HG02973 (cell line): Measurements from ENCODE around the gene MCM6.
"Not testable (repeated sequence)": the region's sequence is repeated elsewhere in the genome, so short reads cannot be mapped to it uniquely, and the experiment has no call there.

Source experiments
- ATAC-seq: cut with Tn5 transposase; IDR thresholded peaks from one replicate; pipeline ENCODE4 v1.9.1; 2021; ENCODE audit warnings: moderate library complexity; ENCODE audit not compliant: unreplicated experiment

Gene MCM6

DNA sequence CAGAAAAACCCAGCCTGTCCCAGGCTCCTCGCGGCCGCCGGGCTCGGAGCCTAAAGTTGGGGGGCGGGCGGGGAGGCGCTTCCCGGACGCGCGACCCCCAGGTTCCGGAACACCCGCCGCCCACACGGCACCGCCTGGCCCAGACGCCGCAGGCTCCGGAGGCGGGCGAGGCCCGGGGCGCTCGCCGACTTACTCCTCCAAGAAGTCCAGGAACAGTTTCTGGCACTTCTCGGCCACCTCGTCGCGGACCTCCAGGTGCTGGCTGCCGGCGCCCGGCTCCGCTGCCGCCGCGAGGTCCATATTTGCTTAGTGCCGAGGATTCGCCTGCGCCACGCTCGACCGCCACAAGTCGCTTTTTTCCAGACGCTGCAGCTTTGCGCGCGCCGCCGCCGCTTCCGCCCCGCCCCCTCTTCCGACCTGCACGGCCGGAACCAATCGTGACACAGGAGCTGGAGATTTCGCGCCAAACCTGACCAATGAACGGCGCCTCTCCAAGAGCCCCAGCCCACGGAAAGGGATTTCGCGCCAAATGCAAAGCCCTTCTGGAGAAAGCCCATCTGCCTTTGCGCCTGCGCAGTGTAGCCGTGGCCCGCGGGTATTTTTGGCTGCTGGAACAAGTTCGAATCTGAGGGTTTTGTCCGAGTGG lies at the start of gene MCM6:
TSS of gene MCM6 (minus strand) at position 378 of the 646 bp plus-strand sequence. CDS start at position 300, 78 bp downstream.
- ATAC-seq, result peak; percentile 91

DNA sequence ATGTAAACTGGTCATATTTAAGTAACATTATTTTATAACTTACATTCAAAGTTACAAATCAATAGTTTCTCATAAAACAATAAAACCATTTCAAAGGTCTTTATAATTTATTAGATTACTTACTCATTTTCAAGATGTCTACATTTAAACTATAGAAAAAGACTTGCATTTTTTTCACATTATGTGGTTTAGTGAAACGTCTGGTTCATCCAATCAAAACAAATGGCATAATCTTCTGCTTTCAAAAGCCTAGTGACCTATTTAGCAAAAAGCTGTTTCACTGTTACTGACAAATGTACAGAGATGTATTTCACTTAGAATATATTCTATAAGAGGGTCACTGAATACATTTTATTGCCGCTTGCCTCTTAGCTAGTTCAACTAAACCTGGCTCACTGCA lies 49.3 kb upstream of the MCM6 start:
- no peak for ATAC-seq

DNA sequence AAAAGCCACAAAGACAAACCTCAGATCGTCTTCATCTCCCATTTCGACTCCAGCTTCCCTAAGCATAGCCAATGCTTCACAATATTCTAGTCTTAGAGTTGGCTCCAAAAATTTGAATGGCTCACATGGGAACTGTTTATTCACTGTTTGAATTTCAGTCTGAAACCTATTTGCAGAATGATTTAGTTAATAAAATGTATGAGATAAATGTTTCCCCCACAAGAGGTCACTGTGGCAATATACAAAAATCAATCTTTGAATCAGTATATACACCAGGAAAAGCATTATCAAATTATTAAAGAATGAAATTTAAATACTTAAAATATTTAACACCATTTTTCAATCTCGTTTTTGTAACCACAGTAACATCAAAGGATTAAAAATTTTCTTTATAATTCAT lies 40.0 kb upstream of the MCM6 start:
- ATAC-seq, result no peak

DNA sequence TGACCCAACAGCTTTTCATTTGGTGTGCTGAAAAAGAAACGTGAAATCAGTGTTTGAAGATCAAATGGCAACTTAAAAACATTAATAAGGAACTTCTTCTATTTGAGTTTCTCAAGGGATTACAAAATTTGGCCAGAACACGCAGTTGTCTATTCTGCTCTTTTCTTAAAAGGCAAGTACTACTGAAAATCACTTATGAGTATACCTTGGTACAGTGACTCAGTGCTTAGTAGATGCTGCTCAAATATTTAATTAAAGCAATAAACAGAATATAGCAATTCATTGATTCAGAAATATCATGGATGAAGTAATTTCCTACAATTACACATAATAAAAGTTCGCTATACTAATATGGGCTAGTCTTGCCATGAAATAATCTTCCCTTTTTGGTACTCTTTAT lies 38.2 kb upstream of the MCM6 start:
- no peak for ATAC-seq

DNA sequence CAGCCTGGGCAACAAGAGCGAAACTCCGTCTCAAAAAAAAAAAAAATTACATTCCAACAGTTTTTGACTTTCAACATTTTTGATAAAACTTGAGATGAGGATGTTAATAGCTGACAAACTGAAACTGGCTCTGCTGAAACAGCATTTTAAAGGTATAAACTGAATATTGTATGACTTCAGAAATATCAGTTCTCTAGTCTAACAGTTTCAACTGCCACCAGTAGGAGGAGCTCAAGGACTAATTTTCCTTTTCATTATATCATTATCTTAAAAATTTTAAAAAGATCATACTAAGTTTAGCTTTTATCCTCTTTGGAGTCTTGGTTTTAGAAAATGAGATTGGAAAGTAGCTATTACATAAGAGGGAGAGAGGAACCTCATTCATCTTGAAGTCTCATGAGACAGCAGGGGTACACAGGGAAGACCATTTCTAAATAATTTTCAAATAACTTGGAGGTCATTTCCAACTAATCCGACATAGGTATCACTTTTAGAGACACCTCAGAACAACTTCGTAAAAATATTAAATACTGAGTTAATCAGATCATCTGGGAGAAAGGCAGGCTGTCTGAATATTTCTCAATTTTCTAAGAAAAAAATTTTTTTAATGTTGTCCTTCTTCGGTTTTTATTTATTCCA lies 37.6 kb upstream of the MCM6 start:
- no peak for ATAC-seq

DNA sequence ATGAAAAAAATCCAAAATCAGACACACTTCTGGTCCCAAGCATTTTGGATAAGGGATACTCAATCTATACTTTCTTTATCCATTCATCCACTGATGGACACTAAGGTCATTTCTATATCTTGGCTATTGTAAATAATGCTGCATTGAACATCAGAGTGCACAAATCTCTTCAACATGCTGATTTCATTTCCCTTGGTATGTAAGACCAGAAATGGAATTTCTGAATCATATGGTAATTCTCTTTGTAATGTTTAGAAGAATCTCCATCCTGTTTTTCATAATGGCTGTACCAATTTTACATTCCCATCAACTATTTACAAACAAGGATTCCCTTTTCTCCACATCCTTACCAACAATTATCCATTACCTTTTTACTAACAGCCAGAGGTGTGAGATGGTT lies 33.7 kb upstream of the MCM6 start:
- ATAC-seq, result no peak

DNA sequence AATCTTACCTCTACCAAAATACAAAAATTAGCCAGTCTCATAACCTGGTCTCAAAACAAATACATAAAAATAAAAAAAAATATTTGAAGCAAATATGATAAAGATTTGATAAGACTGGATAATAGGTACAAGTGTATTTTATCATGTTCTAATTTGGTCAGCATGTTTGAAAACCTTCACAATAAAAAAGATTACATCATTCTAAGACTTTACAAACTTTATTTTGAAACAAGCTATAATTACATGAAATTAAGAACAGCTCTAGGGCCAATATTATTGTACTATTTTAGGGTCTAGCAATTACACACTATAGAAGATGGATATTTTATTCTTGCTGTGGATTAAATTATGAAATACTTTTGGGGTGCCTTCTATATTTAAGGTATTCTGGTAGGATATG lies 29.4 kb upstream of the MCM6 start:
- ATAC-seq, result no peak

DNA sequence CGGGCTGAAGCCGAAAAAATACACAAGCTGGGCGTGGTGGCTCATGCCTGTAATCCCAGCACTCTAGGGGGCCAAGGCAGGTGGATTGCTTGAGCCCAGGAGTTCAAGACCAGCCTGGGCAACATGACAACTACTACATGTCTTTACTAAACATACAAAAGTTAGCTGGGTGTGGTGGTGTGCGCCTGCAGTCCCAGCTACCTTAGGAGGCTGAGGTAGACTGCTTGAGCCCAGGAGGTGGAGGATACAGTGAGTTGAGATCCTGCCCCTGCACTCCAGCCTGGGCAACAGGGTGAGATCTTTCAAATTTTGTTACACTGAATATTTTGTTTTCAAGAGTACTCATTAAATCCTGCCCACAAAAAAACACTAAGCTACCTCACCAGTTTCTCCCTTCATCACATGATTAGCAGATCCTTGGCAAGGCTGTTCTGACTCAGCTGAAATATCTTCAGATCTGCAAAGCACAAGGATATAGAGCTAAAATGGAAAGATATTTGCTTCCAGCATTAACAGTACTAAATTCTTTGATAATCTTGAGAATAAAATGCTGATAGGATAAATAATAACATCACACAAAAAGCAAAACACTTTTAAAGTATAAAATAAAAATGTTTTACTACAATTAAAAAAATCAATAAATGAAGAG lies 28.2 kb upstream of the MCM6 start:
- no peak for ATAC-seq

DNA sequence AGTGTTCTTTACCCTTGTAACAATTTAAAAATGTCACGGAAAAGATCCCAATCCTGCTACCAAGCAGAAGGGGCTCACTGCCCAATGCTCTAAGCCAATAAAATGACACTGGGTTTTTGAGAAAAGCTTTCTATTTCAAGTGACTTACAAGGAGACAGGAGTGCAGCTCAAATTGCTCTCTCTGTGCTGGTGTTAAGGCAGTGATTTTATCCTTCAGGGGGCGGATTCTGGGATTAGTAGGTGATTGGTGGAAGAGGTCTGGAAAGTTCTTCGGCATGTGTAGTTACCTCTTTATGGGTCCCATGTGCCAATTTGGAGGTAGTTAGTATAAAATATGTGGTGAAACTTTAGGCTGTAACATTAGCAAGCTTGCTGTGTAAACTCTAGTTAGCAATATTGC lies 27.4 kb upstream of the MCM6 start:
- no peak for ATAC-seq

DNA sequence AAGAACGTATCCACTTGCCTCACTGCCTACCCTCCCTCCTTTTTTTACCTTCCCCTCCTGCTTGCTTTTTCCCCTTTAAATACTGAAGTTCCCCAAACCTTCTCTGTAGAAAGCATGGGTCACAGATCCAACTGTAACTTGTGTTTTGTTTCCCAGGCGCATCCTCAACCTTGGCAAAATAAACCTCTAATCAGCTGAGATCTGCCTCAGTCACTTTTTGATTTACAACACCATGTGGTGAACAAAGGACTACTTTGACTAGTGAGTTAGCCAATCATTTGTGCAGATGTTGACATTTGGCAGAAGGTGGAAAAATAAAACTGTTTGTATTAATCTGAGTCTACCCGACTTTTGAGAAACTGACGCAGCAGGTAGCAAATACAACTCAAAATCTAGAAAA lies 23.3 kb upstream of the MCM6 start:
- no peak for ATAC-seq

DNA sequence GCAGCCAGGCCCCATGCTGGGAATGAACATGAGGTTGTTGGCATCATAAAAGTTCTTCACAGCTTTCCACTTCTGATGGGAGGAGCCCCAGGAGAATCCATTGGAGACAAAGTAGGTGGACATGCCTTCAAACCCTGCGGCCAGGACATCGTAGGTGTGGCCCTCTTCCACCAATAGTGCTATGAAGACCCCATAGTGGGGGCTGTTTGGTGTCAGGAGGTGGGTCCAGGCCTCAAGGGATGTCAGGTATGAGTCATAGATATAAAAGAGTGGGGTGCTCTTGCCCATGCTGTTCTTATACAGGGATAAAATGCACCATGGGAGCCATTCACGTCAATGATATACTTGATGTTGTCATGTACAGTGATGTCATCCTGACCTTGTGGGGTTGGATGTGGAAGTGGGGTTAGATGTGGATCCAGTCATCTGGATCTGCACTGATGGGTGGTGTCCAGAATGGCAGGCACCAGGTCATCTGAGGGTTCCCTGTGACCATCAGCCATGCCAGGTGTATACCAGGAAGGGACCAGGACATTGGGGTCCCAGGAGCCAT lies 22.1 kb upstream of the MCM6 start:
- no peak for ATAC-seq

DNA sequence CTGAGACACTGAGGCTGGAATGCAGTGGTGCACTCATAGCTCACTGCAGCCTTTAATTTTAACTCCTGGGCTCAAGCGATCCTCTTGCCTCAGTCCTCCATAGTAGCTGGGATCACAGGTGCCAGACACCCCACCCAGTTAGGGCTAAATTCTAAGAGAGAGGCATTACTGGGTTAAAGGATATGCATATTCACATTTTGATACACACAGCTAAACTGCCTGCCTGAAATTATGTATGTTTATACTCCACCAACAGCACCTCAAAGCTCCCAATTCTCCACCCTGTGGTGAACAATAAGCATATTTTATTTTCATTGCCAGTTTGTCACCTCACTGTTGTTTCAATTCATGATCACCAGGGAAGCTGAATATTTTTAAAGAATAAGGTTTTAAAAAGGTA lies 18.7 kb upstream of the MCM6 start:
- no peak for ATAC-seq

DNA sequence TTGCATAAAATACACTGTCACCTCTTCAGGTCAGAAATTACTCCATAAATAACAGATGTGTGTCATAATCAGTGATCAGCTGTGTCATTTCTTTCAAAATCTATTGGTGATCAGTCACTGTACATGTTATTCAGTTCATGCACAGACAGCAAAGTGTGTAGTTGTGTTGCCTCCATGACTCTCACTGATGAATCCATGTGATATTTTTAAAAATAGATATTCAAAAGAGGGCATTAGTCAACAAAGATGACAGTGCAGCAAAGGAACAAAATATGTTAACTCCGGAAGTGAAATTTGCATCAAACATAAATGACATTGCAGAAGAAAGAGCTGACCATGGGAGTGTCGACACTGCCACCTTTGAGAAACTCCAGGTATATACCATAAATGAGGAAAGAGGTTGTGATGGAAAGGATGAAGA lies 17.1 kb upstream of the MCM6 start:
- no peak for ATAC-seq

DNA sequence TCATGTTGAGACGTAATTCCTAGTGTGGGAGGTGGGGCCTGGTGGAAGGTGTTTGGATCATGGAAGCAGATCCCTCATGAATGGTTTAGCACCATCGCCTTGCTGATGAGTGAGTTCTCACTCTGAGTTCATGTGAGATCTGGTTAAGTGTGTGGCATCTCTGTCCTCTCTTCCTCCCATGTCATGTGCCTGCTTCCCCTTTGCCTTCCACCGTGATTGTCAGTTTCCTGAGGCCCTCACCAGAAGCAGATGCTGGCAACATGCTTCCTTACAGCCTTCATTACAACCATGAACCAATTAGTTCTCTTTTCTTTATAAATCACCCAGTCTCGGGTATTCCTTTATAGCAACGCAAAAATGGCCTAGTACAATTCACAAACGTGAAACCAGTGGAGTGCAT lies 14.6 kb upstream of the MCM6 start:
- ATAC-seq, result no peak

DNA sequence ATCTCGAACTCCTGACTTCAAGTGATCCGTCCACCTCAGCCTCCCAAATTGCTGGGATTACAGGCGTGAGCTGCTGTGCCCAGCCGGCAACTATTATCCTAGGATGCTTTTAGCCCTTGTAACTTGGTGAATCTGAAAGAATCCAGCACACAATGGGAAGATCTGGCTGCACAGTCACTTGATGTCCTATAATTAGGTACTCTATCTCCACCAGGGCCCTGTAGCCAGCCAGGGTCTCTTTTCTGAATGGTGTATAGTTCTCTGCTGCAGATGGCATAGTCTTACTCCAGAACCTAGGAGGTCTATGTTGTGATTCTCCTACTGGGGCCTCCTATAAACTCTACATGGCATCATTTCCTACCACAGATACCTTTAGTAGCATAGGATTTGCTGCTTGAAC lies 13.9 kb upstream of the MCM6 start:
- ATAC-seq, result no peak

DNA sequence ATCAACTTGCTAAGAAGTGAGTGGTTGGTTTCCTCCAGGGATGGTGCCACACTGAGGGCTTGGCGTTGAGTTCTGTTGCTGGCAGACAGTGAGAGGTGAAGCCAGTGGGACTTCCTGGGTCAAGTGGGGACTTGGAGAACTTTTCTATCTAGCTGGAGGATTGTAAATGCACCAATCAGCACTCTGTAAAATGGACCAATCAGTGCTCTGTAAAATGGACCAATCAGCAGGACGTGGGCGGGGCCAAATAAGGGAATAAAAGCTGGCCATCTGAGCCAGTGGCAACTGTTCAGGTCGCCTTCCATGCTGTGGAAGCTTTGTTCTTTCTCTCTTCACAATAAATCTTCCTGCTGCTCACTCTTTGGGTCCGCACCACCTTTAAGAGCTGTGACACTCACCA lies 12.3 kb upstream of the MCM6 start:
- not testable (repeated sequence) for ATAC-seq

DNA sequence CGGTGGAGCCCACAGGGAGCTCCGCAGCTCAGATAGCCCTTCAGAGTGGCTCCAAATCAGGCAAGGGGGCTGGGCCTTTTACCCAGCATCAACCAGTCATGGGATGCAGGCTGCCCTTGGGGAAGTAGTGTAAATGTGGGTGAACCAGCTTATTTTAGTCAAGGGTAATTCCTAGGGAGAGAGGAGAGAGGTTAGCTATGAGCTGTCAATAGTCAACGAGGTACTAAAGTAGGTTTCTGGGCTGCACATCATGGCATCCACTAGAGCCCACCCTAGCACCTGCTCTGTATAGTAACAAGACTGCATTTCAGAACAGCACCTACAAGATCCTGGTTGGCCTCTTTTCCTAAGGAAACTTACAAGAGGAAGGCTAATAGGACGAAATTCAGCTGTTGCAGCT lies 9.5 kb upstream of the MCM6 start:
- ATAC-seq, result no peak

DNA sequence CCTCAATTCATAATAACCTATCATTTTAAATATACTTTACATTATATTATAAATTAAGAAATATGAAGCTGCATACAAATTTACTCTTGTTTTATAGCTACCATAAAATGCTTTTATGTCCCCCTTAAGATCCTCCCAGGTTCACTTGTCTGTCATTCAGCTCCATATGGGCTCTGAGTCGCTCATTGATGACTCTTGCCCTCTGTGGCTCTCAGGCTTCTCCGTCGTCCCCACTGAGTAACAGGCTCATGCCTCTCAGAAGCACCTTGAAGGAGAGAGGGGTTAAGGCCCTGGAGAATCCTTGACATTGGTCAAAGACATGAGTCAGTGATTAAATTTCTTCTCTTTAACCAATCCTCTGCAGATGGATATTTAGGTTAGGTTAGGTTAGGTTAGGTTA lies 6.2 kb upstream of the MCM6 start:
- no peak for ATAC-seq

DNA sequence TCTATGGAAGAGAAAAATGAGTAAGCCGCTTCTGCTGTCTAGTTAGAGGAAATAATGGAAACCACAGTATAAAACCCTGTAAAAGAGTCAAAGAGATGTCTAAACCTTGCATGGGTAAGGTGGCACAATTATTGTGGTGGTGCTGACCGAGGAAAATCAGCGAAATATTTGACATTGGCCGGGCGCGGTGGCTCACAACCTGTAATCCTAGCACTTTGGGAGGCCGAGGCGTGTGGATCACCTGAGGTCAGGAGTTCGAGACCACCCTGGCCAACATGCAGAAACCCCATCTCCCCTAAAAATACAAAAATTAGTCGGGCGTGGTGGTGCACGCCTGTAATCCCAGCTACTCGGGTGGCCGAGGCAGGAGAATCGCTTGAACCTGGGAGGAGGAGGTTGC lies 527 bp upstream of the MCM6 start:
- ATAC-seq, result not testable (repeated sequence)

DNA sequence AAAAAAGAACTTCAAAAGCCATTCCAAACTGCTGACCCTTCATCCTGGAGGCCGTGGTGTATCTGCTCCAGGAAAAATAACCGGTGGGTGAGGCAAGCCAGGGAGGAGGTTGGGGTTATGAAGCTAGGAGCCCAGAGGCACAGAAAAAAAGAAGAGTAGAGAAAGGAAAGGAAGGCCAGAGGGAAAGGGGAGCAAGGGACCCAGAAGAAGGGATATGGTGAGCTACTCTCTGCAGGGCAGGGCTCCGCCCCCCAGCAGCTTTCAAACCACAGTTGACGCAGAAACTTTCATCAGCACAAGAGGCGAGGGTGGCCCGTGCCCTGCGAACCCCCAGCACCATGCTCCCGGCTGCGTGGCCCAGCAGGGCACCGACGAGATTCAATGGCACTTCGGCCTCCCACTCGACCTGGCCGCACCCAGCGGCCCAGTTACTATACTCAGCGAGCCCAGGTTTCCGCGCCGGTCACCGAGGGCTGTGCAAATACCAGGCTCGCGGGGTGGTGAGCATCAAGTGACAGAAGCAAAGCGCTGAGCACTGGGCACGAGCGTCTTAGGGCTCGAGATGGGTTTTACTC lies 665 bp downstream of the MCM6 start:
- ATAC-seq, result peak; percentile 61

DNA sequence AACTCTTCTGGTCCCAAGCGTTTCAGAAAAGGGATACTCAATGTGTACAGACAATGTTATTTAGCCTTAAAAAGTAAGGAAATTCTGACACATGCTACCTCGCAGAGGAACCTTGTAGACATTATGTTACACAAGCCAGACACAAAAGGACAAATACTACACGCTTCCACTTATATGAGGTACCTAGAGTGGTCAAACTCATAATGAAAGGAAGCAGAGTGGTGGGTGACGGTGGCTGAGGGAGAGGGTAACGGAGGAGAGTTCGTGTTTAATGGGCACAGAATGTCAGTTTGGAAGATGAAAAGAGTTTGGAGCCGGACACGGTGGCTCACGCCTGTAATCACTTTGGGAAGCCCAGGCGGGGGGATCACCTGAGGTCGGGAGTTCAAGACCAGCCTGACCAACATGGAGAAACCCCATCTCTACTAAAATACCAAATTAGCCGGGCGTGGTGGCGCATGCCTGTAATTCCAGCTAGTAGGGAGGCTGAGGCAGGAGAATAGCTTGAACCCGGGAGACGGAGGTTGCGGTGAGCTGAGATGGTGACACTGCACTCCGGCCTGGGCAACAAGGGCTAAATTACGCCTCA lies 1.4 kb downstream of the MCM6 start:
- no peak for ATAC-seq
